GM12801 (cell line): ENCODE measurements around the gene TSSC4.

Experiments
- CTCF ChIP-seq: IDR thresholded peaks from one replicate; pipeline ENCODE4 v1.5.1; 2011; ENCODE audit warnings: control low read depth; ENCODE audit not compliant: insufficient read length; ENCODE audit errors: extremely low read depth

The TSSC4 gene

GRCh38 chr11:2366733-2367132 lies 33.8 kb upstream of the TSSC4 start:
- TF ChIP-seq CTCF = no peak

- no peak for TF ChIP-seq CTCF
These were observed 33.0 kb upstream of the TSSC4 start for GRCh38 chr11:2367266-2368160.

GRCh38 chr11:2368178-2368850 lies 32.2 kb upstream of the TSSC4 start:
- TF ChIP-seq CTCF = no peak

- TF ChIP-seq CTCF = no peak
These were observed 31.7 kb upstream of the TSSC4 start for GRCh38 chr11:2368851-2369180.

GRCh38 chr11:2369320-2369719 lies 31.2 kb upstream of the TSSC4 start:
- no peak for TF ChIP-seq CTCF

GRCh38 chr11:2369896-2370295 lies 30.7 kb upstream of the TSSC4 start:
- TF ChIP-seq CTCF = no peak

- no peak for TF ChIP-seq CTCF
These were observed 25.9 kb upstream of the TSSC4 start for GRCh38 chr11:2374456-2375201.
